NCI-H2171 treated with DMSO at 0.1 percent for 48 hours (cell line): ENCODE data around the gene ACTN1.
"Not testable (repeated sequence)": the region's sequence is repeated elsewhere in the genome, so short reads cannot be mapped to it uniquely, and the experiment has no call there.

ENCODE experiments used
- DNase-seq: peaks from one replicate; lab custom pipeline; 2025; lab: John Stamatoyannopoulos, UW

ACTN1 gene

DNA sequence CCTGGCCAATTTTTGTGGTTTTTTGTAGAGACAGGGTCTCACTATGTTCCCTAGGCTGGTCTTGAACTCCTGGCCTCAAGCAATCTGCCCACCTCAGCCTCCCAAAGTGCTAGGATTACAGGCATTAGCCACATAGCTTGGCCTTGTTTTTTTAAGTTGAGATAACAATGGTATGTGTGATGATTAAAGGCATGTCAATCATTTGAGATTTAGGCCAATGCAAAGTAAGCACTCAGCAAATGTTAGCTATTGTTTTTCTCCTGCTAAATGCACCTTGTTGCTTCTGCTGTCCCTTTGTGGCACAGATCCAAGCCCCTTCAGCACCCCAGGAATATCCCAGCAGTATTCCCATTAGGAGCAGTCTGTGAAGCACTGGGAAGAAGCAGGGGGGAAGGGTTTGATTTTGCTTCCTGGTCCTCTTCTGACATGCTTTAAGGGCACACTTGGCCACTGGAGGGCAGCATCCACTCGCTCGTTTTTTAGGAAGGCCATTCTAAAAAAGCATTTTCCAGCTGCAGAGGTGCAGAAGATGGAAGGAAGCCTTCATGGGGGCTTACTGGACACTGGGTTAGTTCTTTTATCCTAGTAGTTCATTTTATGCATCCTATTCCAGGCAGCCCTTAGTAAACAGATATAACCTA, 116.0 kb downstream of the ACTN1 start:
- peak; percentile 93 for DNase-seq

GRCh38 chr14:68860771-68861170, 118.3 kb downstream of the ACTN1 start:
- no peak for DNase-seq

DNA sequence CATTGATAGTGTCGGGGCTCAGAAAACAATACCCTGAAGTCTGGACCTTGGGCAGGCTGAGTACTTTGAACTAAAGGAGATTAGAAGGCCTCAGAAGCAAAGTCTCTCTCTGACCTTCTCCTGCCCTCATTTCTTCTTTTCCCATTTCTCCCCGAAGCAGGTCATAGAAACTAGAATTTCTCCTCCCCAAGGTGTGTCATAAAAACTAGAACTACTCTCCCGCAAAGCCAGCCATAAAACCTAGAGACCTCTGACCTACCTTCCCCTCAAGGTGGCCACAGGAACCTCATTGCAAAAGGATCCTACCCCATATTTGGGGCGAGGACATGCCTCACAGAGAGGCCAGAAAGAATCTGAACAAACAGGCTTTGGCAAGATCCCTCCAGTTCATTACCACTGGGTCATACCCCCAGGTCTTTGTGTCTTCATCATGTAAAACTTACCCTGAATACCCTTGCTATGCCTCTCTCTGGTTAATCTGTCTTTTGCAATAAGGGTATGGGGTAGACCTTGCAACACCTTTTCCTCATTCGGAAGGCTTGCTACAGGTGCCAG, 121.5 kb downstream of the ACTN1 start:
- no peak for DNase-seq

DNA sequence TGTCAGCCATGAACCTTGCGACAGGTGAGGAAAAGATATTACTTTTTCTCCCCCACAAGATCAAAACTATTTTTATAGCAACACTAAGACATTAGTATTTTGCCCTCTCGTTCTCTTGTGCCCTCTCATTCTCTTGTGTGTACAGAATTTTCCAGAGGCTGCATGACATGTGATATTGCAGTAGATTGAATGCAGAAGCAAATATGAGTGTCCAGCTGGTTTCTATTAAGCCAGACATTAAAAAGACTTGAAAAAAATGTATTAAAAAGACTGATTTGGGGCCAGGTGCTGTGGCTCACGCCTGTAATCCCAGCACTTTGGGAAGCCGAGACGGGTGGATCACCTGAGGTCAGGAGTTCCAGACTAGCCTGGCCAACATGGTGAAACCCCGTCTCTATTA, 122.5 kb downstream of the ACTN1 start:
- no peak for DNase-seq

DNA sequence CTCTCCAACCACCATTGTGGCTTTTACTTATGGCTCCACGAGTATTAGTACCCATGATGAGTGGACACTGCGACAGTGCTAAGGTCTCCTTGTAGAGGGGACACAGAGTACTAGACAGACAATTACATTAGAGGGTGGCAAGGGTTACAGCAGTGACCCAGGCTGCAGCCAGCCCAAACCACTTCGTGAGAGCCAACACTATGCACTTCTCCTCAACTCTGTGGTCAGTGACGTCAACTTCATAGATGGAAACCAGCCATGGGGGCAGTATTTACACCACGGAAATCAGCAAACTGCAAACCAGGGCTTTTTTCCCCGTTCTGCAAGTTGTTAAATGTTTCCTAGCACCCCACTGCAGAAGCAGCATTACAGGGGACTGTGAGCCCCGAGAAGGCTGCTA, 124.7 kb downstream of the ACTN1 start:
- no peak for DNase-seq

GRCh38 chr14:68853749-68854148, 125.4 kb downstream of the ACTN1 start:
- no peak for DNase-seq

DNA sequence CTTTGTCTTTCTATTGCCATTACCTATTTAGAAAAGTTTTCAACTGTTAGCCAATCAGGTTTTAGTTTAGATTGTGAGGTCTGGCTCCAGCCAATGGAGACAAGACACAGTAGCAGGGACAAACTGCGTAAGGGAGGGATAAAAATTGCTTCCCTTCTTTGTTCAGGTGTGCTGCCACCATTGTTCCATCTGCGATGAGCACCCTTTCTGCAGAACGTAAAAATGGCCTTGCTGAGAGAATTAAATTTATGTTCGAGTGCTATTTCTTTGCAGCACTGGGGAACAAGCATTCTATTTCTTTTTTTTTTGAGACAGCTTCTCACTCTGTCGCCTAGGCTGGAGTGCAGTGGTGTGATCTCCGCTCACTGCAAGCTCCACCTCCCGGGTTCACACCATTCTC, 126.6 kb downstream of the ACTN1 start:
- not testable (repeated sequence) for DNase-seq

GRCh38 chr14:68851078-68851477, 128.0 kb downstream of the ACTN1 start:
- no peak for DNase-seq

DNA sequence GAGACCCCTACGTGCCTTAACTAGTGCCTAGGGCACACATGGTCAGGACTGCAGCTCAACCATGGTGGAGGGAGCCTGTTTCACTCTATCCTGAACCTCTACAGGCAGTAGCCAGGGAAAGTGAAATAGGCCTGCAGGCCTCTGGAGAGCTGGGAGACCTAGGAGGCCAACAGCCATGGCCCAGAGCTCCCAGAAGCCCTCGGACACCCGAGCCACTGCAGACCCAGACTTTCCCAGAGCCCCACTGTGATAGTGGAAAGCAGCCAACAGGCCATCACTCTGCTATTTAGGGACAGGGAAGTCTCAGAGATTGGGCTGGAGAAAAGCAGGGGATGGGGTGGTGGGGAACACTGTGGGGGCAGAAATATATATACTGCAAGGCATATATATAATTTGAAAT, 129.7 kb downstream of the ACTN1 start:
- DNase-seq: no peak

- DNase-seq: no peak
These were observed 130.8 kb downstream of the ACTN1 start for GRCh38 chr14:68848253-68848652.

- not testable (repeated sequence) for DNase-seq
These were observed 131.5 kb downstream of the ACTN1 start for GRCh38 chr14:68847640-68848039.

- no peak for DNase-seq
These were observed 132.6 kb downstream of the ACTN1 start for GRCh38 chr14:68846466-68846865.

GRCh38 chr14:68844210-68844545, 134.9 kb downstream of the ACTN1 start:
- DNase-seq: no peak

DNA sequence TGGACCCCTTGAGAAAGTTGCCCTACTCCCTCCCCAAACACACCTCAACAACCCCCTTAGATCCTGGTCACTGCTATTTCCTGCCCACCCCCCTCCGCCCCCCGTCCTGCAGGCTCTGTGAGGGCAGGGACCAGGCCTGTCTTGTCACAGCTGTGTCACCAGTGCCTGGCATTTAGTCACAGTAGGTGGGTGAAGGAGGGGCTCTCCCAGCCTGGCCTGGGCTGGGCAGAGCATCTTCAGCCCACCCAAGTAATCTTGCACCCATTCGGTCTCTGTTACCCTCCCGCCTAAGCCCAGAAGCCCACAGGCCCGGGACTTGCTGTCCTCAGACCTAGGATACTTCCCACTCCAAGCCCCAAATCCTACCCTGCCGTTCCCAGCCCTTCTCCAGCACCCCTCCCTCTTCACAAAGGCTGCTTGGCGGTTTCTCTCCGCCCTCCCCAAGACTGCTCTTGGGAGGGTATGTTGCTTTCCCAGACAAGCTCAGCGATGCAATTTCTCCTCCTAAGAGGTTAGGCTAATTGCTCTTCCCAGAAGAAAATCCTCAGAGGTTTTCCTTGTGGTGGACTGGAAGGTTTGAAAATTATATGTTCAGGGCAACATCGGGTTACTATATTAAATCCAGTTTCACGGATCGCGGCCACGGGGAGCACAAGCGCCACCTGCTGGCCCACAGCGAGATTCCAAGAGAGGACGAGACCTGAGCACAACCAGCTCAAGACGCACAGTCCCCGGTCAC, 135.5 kb downstream of the ACTN1 start:
- peak; percentile 81 for DNase-seq

DNA sequence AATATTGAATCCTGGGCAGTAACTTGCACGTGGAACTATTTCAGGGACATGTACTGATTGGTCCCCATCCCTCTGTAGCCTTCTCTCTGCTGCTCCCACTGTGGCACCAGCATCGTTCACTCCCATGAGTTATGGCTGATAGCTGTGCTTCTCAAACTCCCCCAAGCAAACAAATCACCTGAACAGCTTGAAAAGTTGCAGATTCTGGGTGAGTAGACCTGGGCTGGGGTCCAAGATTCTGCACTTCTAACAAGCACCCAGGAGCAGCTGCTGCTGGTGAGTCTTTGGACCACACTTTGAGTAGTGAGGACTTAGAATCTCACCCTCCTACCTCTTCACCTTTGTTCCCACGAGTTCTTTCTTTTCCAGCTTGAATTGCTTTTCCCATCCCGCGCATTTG, 136.8 kb downstream of the ACTN1 start:
- peak; percentile 59 for DNase-seq

- no peak for DNase-seq
These were observed 137.9 kb downstream of the ACTN1 start for GRCh38 chr14:68841016-68841809.

DNA sequence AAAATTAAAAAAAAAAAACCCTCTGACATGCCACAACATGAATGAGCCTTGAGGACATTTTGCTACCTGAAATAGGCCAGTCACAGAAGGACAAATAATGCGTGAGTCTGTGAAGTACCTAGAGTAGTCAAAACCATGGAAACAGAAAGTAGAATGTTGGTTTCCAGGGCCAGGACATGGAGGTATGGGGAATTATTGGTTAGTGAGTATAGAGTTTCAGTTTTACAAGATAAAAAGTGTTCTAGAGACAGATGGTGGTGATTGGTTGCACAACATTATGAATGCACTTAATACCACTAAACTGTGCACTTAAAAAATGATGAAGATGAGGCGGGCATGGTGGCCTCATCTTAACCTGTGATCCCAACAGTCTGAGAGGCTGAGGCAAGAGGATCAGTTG, 138.6 kb downstream of the ACTN1 start:
- peak; percentile 76 for DNase-seq

GRCh38 chr14:68836082-68836481, 143.0 kb downstream of the ACTN1 start:
- DNase-seq: no peak

- no peak for DNase-seq
These were observed 144.3 kb downstream of the ACTN1 start for GRCh38 chr14:68834816-68835215.

DNA sequence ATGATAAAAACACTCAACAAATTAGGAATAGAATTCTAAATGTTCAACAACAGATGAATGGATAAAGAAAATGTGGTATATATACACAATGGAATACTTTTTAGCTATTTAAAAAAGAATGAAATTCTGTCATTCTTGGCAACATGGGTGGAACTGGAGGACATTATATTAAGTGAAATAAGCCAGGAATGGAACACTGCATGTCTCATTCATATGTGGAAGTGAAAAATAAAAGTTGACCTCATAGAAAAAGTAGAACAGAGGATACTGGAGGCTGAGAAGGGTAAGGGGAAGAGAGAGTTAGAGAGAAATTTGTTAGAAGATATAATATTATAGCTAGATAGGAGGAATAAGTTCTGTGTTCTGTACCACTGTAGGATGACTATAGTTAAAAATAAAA, 150.4 kb downstream of the ACTN1 start:
- no peak for DNase-seq

DNA sequence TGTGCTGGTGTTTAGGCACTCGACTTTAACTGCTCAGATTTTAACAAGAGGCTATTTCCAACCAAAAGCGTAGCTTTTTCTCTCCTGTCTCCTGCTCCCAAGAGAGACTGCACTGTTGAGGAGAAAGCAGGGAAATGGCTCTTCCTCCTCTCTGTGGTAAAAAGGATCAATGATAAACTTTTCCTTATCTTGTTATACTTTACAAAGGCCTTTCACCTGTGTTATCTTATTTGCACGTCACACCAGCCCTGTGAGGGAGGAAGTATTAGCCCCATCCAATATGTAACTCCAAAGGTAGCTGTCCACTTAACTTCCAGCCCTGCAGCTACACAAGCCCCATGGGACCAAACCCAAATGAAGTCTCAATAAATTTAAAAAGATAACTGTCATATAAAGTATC, 153.4 kb downstream of the ACTN1 start:
- no peak for DNase-seq

- DNase-seq: no peak
These were observed 154.4 kb downstream of the ACTN1 start for GRCh38 chr14:68824517-68825347.
